RCC 7860 (cell line): Measurements from ENCODE around the gene STRIP1.

Experiments
- DNase-seq: peaks from one replicate; pipeline ENCODE4 v3.0.0-alpha.2; 2015; ENCODE audit warnings: low spot score
- FAIRE-seq: peaks from 2 replicates; lab custom pipeline; 2012; peaks lifted over from hg19 to GRCh38; lab: Jason Lieb, UNC

The STRIP1 gene, protein sequence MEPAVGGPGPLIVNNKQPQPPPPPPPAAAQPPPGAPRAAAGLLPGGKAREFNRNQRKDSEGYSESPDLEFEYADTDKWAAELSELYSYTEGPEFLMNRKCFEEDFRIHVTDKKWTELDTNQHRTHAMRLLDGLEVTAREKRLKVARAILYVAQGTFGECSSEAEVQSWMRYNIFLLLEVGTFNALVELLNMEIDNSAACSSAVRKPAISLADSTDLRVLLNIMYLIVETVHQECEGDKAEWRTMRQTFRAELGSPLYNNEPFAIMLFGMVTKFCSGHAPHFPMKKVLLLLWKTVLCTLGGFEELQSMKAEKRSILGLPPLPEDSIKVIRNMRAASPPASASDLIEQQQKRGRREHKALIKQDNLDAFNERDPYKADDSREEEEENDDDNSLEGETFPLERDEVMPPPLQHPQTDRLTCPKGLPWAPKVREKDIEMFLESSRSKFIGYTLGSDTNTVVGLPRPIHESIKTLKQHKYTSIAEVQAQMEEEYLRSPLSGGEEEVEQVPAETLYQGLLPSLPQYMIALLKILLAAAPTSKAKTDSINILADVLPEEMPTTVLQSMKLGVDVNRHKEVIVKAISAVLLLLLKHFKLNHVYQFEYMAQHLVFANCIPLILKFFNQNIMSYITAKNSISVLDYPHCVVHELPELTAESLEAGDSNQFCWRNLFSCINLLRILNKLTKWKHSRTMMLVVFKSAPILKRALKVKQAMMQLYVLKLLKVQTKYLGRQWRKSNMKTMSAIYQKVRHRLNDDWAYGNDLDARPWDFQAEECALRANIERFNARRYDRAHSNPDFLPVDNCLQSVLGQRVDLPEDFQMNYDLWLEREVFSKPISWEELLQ

DNA sequence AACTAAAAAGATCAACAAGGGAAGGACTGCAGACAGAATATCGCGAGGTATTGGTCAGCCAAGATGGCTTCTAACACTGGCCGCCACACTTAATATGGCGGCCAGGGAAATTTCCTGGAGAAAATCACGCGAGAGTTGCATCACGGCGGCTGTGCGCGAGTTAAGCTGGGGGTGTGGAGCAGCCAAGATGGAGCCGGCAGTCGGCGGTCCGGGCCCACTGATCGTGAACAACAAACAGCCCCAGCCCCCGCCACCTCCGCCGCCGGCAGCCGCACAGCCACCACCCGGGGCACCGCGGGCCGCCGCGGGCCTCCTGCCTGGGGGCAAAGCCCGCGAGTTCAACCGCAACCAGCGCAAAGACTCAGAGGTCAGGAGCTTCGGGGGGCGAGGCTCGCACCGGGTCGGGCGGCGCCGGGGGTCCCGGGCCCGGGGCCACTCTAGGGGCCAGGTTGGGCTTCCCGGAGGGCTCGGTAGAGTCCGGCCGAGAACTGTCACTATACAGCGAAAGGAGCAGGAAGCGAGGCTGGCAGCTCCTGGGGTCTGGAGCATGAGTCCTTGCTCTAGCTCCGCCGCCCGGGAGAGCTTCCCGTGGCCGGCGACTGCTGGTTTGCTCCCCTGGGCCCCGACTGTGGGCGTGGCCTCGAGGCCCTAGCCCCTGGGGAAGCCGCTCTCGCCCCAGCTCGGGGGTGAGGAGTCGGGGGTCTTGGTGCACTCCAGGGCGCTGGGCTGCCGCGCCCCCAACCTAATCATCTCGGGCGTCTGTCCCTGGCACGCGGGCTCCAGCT lies at the start of gene STRIP1:
Gene STRIP1, plus strand, starts transcription at position 174 of the 785 bp plus-strand sequence. Its CDS starts 14 bp downstream, at position 188.
- FAIRE-seq: peak; percentile 82
- peak; percentile 95 for DNase-seq

DNA sequence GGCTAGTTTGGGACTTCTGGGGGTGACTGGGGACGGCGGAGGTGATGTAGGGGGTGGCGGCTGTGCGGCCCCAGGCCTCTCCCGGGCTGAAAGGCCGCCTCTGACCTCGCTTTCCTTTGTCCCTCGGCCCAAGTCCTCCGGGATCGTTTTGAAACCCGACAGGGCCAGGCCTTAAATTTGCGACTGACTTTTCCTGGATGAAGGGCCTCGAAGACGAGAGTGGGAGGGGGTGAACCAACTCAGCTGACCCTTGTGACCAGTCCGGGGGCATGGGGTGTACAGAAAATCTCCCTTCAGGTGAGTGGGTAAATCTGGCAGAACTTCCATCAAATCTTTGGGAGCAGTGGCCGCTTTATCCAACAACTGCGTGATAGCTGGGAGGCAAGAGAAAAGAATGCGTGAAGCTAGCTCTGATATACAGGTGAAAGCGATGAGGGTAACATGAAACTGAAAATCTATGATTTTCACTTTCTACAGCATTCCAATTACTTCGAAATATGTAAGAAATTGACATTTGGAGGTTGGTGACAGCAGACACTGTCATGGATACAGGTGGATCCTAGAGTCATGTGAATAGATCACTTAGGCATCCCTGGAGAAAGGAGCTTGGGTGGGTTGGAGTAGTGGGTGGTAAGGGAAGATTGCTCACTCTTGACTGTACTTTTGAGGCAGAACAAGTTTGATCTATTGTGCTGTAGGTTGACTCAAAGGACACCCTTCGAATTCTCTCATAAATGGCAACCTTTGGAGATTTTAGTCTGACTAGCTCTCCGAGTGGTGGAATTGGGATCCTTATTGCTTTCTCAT lies 49.0 kb upstream of the STRIP1 start:
- FAIRE-seq: no peak
- DNase-seq: no peak

DNA sequence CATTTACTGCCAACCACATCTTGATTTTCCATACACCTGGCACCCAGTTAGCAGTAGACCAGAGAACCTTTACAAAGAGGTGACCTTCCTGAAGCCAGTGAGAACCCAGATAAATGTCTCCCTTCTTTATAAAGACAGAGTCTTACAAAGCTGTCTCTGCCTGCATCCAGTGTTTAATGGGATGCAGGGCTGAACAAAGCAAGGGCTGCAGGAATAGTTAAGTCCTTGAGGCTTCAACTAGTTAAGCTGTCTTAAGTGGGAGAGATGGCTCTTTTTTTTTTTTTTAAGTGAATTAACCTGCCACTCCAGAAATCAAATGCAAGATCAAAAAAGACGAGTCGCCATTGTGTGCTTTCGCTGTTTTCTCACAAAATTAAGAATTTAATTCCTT lies 48.4 kb upstream of the STRIP1 start:
- no peak for FAIRE-seq

DNA sequence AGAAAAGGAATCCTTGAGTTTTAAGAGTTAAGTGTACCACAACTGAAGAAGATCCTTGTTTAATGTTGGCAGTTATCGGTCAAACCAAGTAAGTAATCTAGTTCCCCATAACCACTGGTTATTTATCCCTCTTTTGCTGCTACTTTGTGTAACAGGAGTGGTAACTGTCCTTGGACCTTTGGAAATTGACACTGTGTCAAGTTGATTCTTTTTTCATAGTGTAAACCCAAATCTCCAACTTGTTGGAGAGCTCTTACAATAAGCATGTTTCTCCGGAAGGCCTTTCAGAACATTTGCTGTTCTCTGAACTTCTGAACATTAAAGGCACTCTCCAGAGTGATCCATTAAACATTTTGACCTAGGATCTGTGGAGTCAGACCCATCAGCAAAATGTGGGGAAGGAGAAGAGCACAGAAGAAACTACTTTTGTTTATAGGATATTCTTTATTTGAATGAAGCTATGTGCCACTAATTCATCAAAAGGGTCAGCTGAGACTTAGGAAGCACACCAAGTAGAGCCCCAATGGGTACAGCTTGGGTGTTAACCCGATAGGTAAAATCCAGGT lies 46.0 kb upstream of the STRIP1 start:
- DNase-seq: no peak
- FAIRE-seq: no peak

More for the DNA sequence above, 48.4 kb upstream of the STRIP1 start:
- DNase-seq: no peak

DNA sequence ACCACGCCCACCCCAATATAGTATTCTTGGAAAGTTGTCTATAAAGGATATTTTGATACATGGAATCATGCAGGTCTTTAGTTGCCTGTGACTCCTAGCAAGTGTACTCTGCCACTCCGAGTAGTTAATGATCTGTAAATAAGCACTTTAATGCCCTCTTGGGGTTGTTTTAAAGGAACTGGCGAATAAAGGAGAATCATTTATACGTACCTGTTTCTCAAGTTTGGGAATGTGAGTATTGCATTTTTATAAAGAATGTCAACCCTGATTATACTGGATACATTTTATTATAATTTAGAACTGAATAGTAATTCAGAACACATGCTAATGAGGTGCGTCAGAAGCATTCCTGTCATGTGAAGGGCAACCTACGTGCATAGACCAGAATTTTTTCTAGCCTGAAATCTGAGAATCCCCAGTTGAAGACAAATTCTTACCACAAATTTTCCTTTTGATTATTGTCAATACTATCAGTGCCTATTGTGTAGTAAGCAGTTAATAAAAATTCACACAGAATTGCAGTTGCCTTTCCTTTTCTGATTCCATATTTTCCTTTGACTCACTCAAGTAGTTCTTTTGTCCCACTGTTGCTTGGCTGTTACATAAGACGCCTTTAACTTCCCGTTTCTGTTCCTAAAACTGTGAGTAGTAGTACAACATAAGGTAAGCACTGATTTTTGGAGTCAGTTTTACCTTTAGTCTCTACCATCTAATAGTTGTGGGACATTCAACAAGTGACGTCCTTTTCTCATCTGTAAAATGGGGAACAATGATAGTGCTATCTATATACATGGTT lies 44.7 kb upstream of the STRIP1 start:
- no peak for FAIRE-seq
- no peak for DNase-seq

DNA sequence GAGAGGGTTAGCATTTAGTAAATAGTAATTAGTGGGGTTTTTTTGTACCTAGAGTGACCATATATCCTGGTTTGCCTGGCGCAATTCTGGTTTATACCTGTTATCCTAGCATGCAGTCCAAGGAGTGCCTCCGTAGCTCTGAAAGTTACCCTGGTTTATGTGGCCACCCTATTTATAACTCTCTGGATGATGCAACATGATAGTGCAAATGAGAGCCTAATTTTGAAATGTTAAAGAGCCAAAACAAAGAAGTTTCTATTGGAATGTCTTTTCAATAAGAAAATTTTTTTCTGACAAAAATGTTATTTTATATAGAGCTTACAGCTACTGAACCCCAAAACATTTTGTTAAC lies 44.1 kb upstream of the STRIP1 start:
- FAIRE-seq (no peak), DNase-seq (no peak)

DNA sequence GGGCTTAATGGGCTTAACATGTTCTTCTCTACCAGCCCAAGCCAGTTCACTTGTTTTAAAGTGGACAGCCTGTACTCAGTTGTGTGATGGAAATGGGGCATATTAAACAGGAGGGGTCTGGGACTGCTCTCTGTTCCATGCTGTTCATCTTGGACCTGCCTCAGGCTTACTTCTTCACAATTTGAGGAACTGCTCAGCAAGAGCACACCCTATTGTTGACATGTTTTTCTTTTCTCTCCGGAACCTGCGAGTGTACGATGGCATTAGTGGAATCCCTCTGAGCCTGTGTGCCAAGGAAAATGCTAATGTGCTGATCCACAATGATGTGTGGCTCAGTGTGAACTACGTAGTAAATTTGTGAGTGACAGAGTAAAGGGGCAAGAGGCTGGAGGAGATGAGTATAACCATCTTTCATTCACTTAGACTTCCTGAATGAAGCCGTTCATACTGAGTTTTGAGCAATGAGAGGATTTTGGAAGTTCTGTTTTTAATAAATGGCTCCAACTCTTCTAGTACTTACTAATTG lies 43.0 kb upstream of the STRIP1 start:
- no peak for DNase-seq
- no peak for FAIRE-seq

DNA sequence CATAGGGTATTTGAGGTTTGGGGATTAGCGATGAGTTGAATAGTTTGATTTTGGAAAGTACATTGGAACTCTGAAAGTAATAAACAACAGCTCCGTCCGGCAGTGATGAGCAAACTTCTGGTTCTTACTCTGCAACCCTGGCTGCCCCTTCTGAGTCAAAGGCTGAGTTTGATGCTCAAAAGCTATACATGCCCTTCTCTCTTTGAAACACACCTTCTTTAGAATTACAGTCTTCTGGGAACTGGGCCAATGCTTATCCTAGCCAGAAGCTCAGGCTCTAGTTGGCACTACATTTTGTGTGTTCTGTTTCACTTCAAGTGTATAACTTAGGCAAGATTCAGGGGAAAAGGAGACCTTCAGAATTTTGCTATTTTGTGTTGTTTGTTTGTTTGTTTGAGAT lies 40.5 kb upstream of the STRIP1 start:
- DNase-seq (no peak), FAIRE-seq (no peak)

DNA sequence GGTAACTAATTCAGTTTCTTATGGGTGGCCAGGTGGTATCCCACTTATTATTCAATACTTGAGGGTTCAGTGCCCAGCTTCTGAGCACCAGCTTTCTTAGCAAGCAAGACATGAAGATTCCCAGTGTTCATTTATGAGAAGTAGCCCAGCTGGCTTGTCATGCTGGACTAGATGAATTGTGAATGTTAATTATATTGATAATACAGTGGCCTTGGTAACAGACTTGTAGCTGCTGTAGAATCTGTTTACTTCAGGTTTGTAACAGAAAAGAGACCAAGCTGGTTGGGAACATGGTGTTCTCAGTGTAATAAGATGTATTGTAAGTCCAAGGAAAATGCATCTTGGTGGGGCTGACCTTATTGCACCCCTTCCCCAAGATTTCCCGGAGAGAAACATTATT lies 39.8 kb upstream of the STRIP1 start:
- FAIRE-seq: no peak
- DNase-seq: no peak

DNA sequence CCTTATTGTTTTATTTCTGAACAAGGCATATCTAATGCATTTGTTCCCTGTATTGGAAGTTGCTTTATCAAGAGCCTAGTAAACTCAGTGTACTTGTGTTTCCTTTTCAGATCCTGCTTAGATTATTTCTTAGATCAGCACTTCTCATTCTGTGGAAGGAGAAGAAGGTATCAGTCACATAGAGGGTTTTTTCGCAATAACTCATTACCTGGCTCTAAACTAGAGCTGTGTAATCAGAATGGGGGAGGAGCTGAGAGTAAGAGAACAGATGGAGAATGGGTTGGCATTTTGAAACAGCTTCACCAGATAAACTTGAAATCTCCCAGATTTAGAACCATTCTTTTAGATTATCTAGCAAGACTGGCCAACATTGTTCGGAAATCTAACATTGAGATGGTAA lies 38.9 kb upstream of the STRIP1 start:
- DNase-seq: no peak
- FAIRE-seq: no peak

DNA sequence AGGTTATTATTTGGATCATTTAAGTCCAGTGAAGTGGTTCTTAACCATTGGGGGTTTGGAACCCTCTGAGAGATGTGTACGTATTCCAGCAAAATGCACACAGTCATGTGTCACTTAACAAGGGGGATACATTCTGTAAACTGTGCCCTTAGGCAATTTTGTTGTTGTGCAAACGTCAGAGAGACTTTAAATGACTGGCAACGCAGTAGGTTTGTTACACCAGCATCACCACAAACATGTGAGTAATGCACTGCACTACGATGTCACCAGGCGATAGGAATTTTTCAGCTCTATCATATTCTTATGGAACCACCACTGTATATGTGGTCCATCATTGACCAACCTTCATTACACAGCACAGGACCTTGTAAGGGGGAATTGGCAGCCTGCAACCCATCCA lies 37.9 kb upstream of the STRIP1 start:
- DNase-seq: no peak
- FAIRE-seq: no peak

DNA sequence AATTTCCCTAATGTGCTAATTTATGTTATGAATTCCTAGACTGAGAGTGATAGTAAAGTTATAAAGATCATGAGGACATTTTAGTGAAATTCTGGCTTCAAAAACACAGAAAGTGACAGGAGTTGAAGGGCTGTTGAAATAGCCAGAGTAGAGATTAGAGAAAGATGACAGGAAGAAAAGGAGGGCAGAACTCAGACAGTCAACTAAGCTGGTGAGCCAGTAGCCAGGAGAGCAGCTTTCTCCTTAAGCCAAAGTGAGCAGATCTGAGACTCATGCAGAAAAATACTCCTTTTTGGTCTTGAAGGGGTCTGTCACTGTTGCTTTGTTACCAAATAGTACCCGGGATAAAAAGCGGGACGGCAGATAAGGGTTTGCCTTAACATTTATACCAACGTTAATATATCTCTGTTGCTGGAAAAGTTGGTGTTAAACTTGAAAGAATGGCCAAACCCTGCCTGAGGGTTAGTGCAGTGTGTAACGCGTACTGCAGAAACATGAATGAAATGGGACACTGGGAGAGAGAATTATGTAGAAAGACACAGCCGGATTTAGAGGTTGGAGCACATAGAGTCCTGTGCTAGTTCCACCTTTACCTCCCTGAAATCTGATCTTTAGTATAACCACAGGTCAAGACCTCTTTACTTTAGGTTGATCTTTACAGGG lies 37.1 kb upstream of the STRIP1 start:
- no peak for FAIRE-seq

DNA sequence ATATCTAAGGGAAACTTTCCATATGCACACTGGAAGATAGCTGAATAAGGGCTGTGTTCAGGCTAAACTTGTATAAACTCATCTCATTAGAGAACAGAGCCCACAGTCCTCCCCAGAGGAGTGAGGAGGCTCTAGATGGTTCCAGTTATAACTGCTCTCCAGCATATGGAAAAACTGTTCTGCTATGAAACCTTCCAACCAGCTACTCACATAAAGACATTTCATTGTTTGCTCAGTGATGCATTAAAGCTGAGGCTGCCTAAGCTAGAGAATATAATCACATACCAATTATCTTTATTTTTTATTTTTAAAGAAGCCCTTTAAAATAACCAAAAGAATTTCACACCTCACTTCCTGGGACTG lies 36.6 kb upstream of the STRIP1 start:
- peak; percentile 16 for FAIRE-seq
- no peak for DNase-seq

More for the DNA sequence above, 37.1 kb upstream of the STRIP1 start:
- DNase-seq: no peak

DNA sequence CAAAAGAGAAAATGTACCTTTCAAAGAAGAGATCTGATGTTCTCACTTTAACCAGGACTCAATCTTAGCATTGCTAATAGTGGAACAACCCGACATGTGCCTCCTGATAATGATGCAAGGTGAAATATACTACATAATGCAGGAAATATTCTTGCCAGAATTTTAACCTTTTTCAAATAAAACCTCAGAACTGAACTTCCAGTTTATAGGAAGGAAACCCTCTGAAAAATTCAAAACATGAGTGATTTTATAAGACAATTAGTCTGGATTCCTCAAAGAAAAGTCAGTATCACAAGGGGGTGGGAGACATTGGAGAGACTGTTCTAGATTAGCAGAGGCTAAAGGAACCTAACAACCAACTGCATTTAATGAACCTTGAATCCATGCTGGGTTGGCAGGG lies 31.7 kb upstream of the STRIP1 start:
- no peak for DNase-seq
- FAIRE-seq: no peak

DNA sequence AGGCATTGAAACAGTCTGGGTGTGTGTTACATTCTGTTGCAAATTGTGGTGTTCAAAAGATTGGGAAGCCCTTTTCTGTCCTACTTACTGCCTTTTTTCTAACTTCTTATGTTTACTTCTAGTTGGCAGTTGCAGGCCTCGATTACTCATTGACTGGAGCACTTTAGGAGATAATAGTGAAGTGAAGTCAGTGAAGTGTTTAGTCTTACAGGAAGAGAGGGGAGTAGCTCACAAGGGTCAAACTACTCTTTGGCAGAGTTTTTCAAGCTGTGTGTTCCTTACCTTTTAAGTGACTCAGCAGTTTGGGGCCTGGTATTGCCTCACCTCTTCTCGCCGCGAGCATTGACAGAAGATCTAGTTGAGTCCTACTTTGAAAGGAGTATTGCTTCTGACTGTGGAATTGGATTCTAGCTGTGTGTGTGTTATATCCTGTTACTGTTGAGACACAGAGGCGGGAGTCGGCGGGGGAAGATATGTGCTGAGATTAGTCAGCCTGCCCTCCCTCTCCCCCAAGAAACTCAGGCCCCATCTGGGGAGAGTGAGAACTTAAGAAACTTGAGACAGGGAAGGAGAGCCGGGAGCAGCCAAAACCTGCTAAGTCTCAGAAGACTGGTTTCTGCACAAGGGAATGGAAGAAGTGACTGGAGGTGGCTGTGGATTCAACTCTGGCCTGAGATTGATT lies 30.5 kb upstream of the STRIP1 start:
- FAIRE-seq: peak; percentile 98
- peak; percentile 98 for DNase-seq

DNA sequence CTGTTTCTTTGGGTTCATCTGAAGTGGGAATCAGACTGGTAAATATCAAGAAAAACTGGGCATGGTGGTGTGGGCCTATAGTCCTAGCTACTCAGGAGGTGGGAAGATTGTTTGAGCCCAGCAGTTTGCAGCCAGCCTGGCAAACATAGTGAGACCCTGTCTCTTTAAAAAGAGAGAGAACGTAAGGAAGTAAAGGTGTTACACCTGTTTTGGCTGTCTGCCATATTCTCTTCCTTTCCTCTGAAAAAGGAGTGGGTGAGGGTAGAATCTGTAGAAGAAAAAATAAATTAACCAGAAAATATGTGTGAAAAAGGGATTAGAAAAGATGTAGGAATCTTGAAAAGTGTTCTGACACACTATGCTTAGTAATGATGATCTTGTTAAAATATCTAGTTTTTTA lies 29.8 kb upstream of the STRIP1 start:
- FAIRE-seq (no peak), DNase-seq (no peak)

DNA sequence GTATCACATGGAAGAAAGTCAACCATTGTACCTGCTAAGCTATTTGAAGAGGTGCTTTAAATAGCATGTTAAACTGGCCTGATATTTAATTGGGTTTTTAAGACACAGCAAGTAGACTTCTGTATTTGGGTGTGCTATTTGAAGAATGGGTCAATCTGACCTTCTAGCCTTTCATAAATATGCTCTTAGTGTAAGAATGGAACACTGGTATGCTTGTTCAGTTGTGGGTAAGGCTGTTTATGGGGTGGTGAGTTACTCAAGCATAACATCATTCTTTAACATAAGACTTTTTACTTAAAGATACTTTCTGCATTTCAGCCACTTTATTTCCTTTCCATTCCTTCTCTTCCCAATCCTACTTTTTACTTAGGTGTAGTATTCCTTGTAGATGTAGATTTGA lies 28.5 kb upstream of the STRIP1 start:
- no peak for DNase-seq

DNA sequence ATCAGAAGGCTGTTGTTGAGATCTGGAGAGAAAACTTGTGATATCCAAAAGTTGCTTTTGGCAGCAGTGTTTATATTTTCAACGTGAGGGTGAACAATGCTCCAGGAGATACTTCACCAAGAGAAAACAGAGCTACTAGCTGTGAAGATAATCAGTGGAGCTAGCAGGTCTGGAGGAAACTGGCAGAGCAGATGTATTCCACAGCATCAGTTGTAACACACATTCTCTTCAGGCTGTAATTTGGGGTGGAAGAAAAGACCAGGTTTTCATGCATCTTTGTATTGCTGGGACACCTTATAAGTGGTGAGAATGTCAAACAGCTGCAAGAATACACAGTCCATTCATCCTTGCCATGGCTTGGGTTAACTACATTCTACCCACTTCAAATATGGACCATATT lies 27.9 kb upstream of the STRIP1 start:
- DNase-seq: no peak
- no peak for FAIRE-seq

More for the DNA sequence above, 28.5 kb upstream of the STRIP1 start:
- no peak for FAIRE-seq
